ENCODE results near the gene CPE. TPM values are rescaled to one million over a fixed set of nuclear protein-coding genes. Genes with fewer than 3 reads are reported as not detected.

The CPE gene
- total RNA-seq, 4 donors from 2014 or later, result 82.8 to 136 (median 113) TPM

GRCh38 chr4:165520086-165520485 lies 141.3 kb downstream of the CPE start:
- Histone ChIP-seq H3K27me3 (peaks cover 0 to 6% of the 10 kb centered on the region in 2 donors), H3K4me1 (no peaks in the 10 kb centered on the region), H3K4me3 (no peak overlapping the region), H3K27ac (no peak overlapping the region), H3K9me3 (no peaks in the 10 kb centered on the region), H3K36me3 (no peaks in the 10 kb centered on the region)
- TF ChIP-seq POLR2A (IDR thresholded peaks at IDR 0.05), result no peak
- TF ChIP-seq EP300 (IDR thresholded peaks at IDR 0.05), result no peak
- 62 to 87% methylated on average over 4 of the region's 4 CpGs for WGBS, 2 donors
- DNase-seq (ENCODE audit: low spot score in 2 of 2), result no peak

- DNase-seq (ENCODE audit: low spot score in 2 of 2), result no peak
- WGBS, 2 donors, result 84 to 85% methylated on average over 1 of the region's 1 CpG
- Histone ChIP-seq H3K27me3 (no peaks in the 10 kb centered on the region), H3K4me1 (no peaks in the 10 kb centered on the region), H3K36me3 (no peaks in the 10 kb centered on the region), H3K27ac (no peak overlapping the region), H3K9me3 (no peaks in the 10 kb centered on the region), H3K4me3 (no peak overlapping the region)
- no peak for TF ChIP-seq CTCF (IDR thresholded peaks at IDR 0.05)
- no peak for TF ChIP-seq EP300 (IDR thresholded peaks at IDR 0.05)
- TF ChIP-seq POLR2A (IDR thresholded peaks at IDR 0.05), result no peak
Measured at GRCh38 chr4:165522050-165522449, 143.2 kb downstream of the CPE start.

- Histone ChIP-seq H3K27ac (no peak overlapping the region), H3K27me3 (no peaks in the 10 kb centered on the region), H3K36me3 (no peaks in the 10 kb centered on the region), H3K4me1 (no peaks in the 10 kb centered on the region), H3K9me3 (no peaks in the 10 kb centered on the region), H3K4me3 (no peak overlapping the region)
- TF ChIP-seq POLR2A (IDR thresholded peaks at IDR 0.05), result no peak
- no peak for TF ChIP-seq CTCF (IDR thresholded peaks at IDR 0.05)
- no peak for DNase-seq (ENCODE audit: low spot score in 2 of 2)
- 87 to 88% methylated on average over 9 of the region's 9 CpGs for WGBS, 2 donors
Measured at GRCh38 chr4:165524532-165525190, 145.9 kb downstream of the CPE start.

GRCh38 chr4:165532976-165533375 lies 154.2 kb downstream of the CPE start:
- H3K27ac ChIP-seq, result no peak overlapping the region
- no peaks in the 10 kb centered on the region for H3K9me3 ChIP-seq
- H3K36me3 ChIP-seq, result no peaks in the 10 kb centered on the region
- H3K27me3 ChIP-seq, result no peaks in the 10 kb centered on the region
- no peak overlapping the region for H3K4me3 ChIP-seq
- DNase-seq (ENCODE audit: low spot score in 2 of 2), result no peak
- 56 to 59% methylated on average over 4 of the region's 4 CpGs for WGBS, 2 donors
- TF ChIP-seq EP300 (IDR thresholded peaks at IDR 0.05) (no peak), CTCF (IDR thresholded peaks at IDR 0.05) (no peak), POLR2A (IDR thresholded peaks at IDR 0.05) (no peak)
- no peaks in the 10 kb centered on the region for H3K4me1 ChIP-seq

GRCh38 chr4:165537028-165537648 lies 158.3 kb downstream of the CPE start:
- peak; percentile 46 to 77 (median 68) for TF ChIP-seq CTCF (IDR thresholded peaks at IDR 0.05)
- TF ChIP-seq POLR2A (IDR thresholded peaks at IDR 0.05), result no peak
- no peak for TF ChIP-seq EP300 (IDR thresholded peaks at IDR 0.05)
- DNase-seq (ENCODE audit: low spot score in 2 of 2), result peak in 1 of 2 donors; percentile 16
- no peak overlapping the region for H3K4me3 ChIP-seq
- H3K9me3 ChIP-seq, result no peaks in the 10 kb centered on the region
- 56 to 59% methylated on average over 6 of the region's 6 CpGs for WGBS, 2 donors
- H3K27ac ChIP-seq, result no peak overlapping the region
- H3K27me3 ChIP-seq, result no peaks in the 10 kb centered on the region
- no peaks in the 10 kb centered on the region for H3K4me1 ChIP-seq
- no peaks in the 10 kb centered on the region for H3K36me3 ChIP-seq

Measured in tibial nerve (tissue), 4 donors.